ENCODE data around the gene DCDC2C.

The DCDC2C gene

GRCh38 chr2:3743951-3744555 is 40.7 kb downstream of the DCDC2C start:
- Histone ChIP-seq H3K27me3 (ENCODE audit: low read depth, low read length) (peaks cover 14% of the 10 kb centered on the region; the same call in 1 of the 2 replicates), H2AFZ (ENCODE audit: low read depth, low read length) (no peak overlapping the region), H3K27ac (ENCODE audit: low read length) (no peak overlapping the region)

GRCh38 chr2:3745920-3746319 is 42.5 kb downstream of the DCDC2C start:
- Histone ChIP-seq H3K9me3 (ENCODE audit: insufficient read depth, low read length) (no peaks in the 10 kb centered on the region), H3K79me2 (ENCODE audit: low read length) (no peaks in the 10 kb centered on the region), H3K9ac (ENCODE audit: low read length) (no peak overlapping the region), H3K27ac (ENCODE audit: low read length) (no peak overlapping the region), H2AFZ (ENCODE audit: low read depth, low read length) (no peak overlapping the region), H3K27me3 (ENCODE audit: low read depth, low read length) (peaks cover 32% of the 10 kb centered on the region), H3K36me3 (replicated peaks; ENCODE audit: low read depth, low read length) (no peaks in the 10 kb centered on the region), H3K4me2 (ENCODE audit: low read length) (no peak overlapping the region), H4K20me1 (ENCODE audit: insufficient read depth, low read length) (no peaks in the 10 kb centered on the region), H3K4me1 (ENCODE audit: low read length) (peaks cover 2% of the 10 kb centered on the region), H3K4me3 (ENCODE audit: low read length) (no peak overlapping the region)
- TF ChIP-seq CTCF (IDR thresholded peaks at IDR 0.05; ENCODE audit: low read depth, low read length): no peak
- TF ChIP-seq EZH2phosphoT487 (IDR thresholded peaks at IDR 0.05; ENCODE audit: low read depth): no peak

More at GRCh38 chr2:3743951-3744555, 40.7 kb downstream of the DCDC2C start:
- no peaks in the 10 kb centered on the region for H4K20me1 ChIP-seq (ENCODE audit: insufficient read depth, low read length)
- no peak overlapping the region for H3K9ac ChIP-seq (ENCODE audit: low read length)
- H3K4me3 ChIP-seq (ENCODE audit: low read length): no peak overlapping the region
- no peaks in the 10 kb centered on the region for H3K4me1 ChIP-seq (ENCODE audit: low read length)
- no peak overlapping the region for H3K4me2 ChIP-seq (ENCODE audit: low read length)
- no peaks in the 10 kb centered on the region for H3K36me3 ChIP-seq (replicated peaks; ENCODE audit: low read depth, low read length)
- no peaks in the 10 kb centered on the region for H3K9me3 ChIP-seq (ENCODE audit: insufficient read depth, low read length)
- H3K79me2 ChIP-seq (ENCODE audit: low read length): no peaks in the 10 kb centered on the region
- TF ChIP-seq CTCF (IDR thresholded peaks at IDR 0.05; ENCODE audit: low read depth, low read length) (no peak), EZH2phosphoT487 (IDR thresholded peaks at IDR 0.05; ENCODE audit: low read depth) (no peak)

DNA sequence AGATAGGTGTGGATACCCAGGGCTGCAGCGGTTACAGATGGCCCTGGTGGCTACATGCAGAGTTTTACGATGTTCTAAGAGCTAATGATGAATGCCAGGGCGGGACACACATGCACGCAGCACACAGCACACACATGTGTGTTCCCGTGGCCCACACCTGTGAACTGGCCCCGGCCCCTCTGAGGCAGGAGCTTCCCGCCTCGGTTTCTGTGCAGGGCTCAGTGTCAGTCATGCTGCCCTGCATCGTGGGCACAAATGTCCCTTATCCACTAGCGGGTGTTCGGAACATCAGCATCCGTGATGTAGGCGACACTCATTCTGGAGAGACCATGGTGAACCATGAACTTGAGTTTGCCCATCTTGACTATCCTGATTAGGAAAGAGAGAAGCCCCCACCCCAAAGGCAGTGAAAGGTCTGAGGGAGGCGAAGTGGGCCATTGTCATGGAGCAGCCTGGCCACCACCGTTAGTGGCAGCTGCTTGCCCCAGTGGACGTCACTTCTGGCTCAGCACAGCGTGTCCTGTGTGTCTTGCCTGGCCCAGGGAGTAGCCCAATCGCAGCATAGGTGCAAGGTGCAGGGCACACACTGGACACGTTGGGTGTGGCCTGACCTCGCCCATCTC is 43.8 kb downstream of the DCDC2C start:
- Histone ChIP-seq H2AFZ (ENCODE audit: low read depth, low read length) (no peak overlapping the region), H3K27ac (ENCODE audit: low read length) (no peak overlapping the region), H4K20me1 (ENCODE audit: insufficient read depth, low read length) (no peaks in the 10 kb centered on the region), H3K9ac (ENCODE audit: low read length) (no peak overlapping the region), H3K79me2 (ENCODE audit: low read length) (no peaks in the 10 kb centered on the region), H3K36me3 (replicated peaks; ENCODE audit: low read depth, low read length) (no peaks in the 10 kb centered on the region), H3K4me2 (ENCODE audit: low read length) (no peak overlapping the region), H3K4me1 (ENCODE audit: low read length) (peaks cover 5% of the 10 kb centered on the region), H3K9me3 (ENCODE audit: insufficient read depth, low read length) (no peaks in the 10 kb centered on the region), H3K27me3 (ENCODE audit: low read depth, low read length) (peaks cover 40% of the 10 kb centered on the region), H3K4me3 (ENCODE audit: low read length) (no peak overlapping the region)
- TF ChIP-seq EZH2phosphoT487 (IDR thresholded peaks at IDR 0.05; ENCODE audit: low read depth): no peak

DNA sequence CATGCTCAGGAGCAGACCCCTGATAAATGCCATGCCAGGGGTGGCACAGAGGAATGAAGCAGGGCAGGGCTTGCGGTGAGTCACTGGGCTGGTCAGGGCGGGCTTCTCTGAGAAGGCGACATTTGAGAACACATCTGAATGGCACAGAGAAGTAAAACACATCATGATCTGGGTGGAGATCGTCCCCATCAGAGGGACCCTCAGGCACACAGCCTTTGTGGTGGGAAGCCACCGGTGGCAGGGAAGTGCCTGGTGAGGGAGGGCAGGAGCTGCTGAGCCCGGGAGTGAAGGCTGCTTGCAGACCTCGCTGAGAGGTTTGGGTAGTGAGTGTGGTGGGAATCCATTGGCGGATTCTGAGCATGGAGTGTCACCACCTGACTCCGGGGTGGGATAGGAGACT is 44.5 kb downstream of the DCDC2C start:
- no peaks in the 10 kb centered on the region for H3K79me2 ChIP-seq (ENCODE audit: low read length)
- no peak overlapping the region for H3K9ac ChIP-seq (ENCODE audit: low read length)
- H3K27ac ChIP-seq (ENCODE audit: low read length): no peak overlapping the region
- peaks cover 44% of the 10 kb centered on the region for H3K27me3 ChIP-seq (ENCODE audit: low read depth, low read length)
- no peak overlapping the region for H3K4me2 ChIP-seq (ENCODE audit: low read length)
- TF ChIP-seq EZH2phosphoT487 (IDR thresholded peaks at IDR 0.05; ENCODE audit: low read depth) (no peak), CTCF (IDR thresholded peaks at IDR 0.05; ENCODE audit: low read depth, low read length) (no peak)
- H4K20me1 ChIP-seq (ENCODE audit: insufficient read depth, low read length): no peaks in the 10 kb centered on the region
- H3K4me3 ChIP-seq (ENCODE audit: low read length): no peak overlapping the region
- H2AFZ ChIP-seq (ENCODE audit: low read depth, low read length): no peak overlapping the region
- no peaks in the 10 kb centered on the region for H3K9me3 ChIP-seq (ENCODE audit: insufficient read depth, low read length)
- H3K36me3 ChIP-seq (replicated peaks; ENCODE audit: low read depth, low read length): no peaks in the 10 kb centered on the region
- H3K4me1 ChIP-seq (ENCODE audit: low read length): peaks cover 5% of the 10 kb centered on the region
